Adrenal gland (tissue), 5 donors: Measurements from ENCODE around the gene ZNF559.
A peak's percentile ranks its signal among the peaks of the same experiment; 100 is the strongest.

ENCODE experiments used
- POLR2A ChIP-seq, 2 donors: fragments of 450-650 bp; IDR thresholded peaks; one replicate each; pipeline ENCODE4 v1.6.1; 2017; ENCODE audit warnings: antibody characterized with exemption in 2 of 2, mild to moderate bottlenecking in 2 of 2, moderate library complexity in 1 of 2
- TF ChIP-seq, protein P1 (sequence below), 6 experiments: fragments of 450-650 bp in 4 of 6; fragments of 200-600 bp in 2 of 6; sonication (generic) in 1 of 6; IDR thresholded peaks; 1 replicate in 5 of 6; 2 replicates in 1 of 6; pipeline versions ENCODE4 v1.5.1 to v1.8.0; 2016 to 2021; ENCODE audit warnings: antibody characterized with exemption in 6 of 6, mild to moderate bottlenecking in 2 of 6, moderate library complexity in 1 of 6
- donor health status: DM: no; HTN: no; CAD: no.

DNA sequence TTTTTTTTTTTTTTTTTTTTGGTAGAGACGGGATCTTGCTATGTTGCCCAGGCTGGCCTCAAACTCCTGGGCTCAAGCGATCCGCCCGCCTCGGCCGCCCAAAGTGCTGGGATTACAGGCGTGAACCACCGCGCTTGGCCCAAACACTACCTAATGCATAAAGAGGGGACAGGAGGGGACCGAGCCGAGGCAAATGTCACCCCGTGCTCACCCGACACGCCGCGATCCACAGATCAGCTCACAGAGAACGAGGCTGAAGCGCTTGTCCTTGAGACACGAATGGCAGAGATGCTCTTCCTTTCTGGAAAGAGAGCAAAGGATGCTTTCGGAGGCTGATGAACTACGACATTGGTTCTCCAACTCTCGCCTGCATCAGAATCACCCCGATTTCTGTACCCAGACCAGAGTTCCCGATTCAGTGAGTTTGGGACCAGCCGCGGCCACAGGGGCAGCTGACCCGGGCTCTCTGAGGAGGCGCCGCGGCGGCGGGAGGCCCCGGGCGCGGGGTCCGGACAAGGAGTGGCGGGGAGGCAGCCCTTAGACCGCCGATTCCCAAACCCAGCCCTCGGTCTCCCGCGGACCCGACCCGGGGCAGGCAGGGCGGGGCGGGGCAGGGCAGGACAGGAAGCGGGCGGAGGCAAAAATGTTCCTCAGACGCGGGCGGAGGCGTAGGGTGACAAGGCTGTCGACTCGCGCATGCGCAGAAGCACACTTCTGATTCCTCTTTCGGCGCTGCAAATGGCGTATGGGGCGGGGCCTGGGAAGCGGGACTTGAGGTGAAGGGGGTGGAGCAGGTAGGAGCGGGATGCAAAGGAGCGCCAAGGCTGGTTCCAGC lies 14.6 kb upstream of the ZNF559 start, which contains the start of gene ZNF699:
- peak; percentile 74 to 86 for TF ChIP-seq POLR2A (IDR thresholded peaks at IDR 0.05)
- TF ChIP-seq, protein P1, sequence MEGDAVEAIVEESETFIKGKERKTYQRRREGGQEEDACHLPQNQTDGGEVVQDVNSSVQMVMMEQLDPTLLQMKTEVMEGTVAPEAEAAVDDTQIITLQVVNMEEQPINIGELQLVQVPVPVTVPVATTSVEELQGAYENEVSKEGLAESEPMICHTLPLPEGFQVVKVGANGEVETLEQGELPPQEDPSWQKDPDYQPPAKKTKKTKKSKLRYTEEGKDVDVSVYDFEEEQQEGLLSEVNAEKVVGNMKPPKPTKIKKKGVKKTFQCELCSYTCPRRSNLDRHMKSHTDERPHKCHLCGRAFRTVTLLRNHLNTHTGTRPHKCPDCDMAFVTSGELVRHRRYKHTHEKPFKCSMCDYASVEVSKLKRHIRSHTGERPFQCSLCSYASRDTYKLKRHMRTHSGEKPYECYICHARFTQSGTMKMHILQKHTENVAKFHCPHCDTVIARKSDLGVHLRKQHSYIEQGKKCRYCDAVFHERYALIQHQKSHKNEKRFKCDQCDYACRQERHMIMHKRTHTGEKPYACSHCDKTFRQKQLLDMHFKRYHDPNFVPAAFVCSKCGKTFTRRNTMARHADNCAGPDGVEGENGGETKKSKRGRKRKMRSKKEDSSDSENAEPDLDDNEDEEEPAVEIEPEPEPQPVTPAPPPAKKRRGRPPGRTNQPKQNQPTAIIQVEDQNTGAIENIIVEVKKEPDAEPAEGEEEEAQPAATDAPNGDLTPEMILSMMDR (IDR thresholded peaks at IDR 0.05) = no peak
